ENCODE data around the gene TPI1. TPM values are rescaled to one million over a fixed set of nuclear protein-coding genes. Genes with fewer than 3 reads are reported as not detected.

TPI1 gene
- polyA plus RNA-seq, 1 of the 3 experiments (the other 2 are of a cell fraction) = 1,175 TPM

- Histone ChIP-seq H3K36me3 (replicated peaks in 1 of 2; ENCODE audit: control insufficient read depth in 1 of 2, insufficient read depth in 2 of 2, low read length in 1 of 2) (peaks cover 20 to 26% of the 10 kb centered on the region in 2 experiments), H4K20me1 (ENCODE audit: insufficient read depth) (peaks cover 44% of the 10 kb centered on the region), H3K27me3 (ENCODE audit: insufficient read depth) (no peaks in the 10 kb centered on the region), H3K4me2 (peak overlapping the region; percentile 100), H3K27ac (ENCODE audit: low read depth in 2 of 2, low read length in 1 of 2) (peak overlapping the region; percentile 23 to 84; a peak in 3 of 4 replicates), H3K4me3 (ENCODE audit: low read depth in 2 of 2, low read length in 1 of 2) (peak overlapping the region; percentile 64 to 91; a peak in 3 of 4 replicates), H3K9ac (no peak overlapping the region), H3K9me3 (no peaks in the 10 kb centered on the region), H3K4me1 (ENCODE audit: control insufficient read depth in 1 of 2, insufficient read depth in 2 of 2, low read depth in 1 of 2, low read length in 1 of 2) (peaks cover 37 to 46% of the 10 kb centered on the region in 2 experiments), H2AFZ (ENCODE audit: low read depth) (no peak overlapping the region), H3F3A (replicated peaks; ENCODE audit: insufficient read depth) (peaks cover 41% of the 10 kb centered on the region), H3K9me2 (no peaks in the 10 kb centered on the region), H3K79me2 (ENCODE audit: insufficient read depth) (peaks cover 71% of the 10 kb centered on the region)
- ChIA-PET POLR2A (interaction anchor here (0.6 to 4.0 kb wide), 6 partner anchors 10 to 43 kb away, joined by 4 to 45 read pairs (median 8); partner anchors contain the start of genes CDCA3, GNB3, P3H3 and USP5), CTCF (interaction anchor here (0.7 to 10.9 kb wide), 25 partner anchors 10 to 257 kb away, joined by 3 to 164 read pairs (median 7); partner anchors contain the start of genes CDCA3, ENO2, GNB3 and GPR162)
- 73% methylated on average over 12 of the region's 12 CpGs for WGBS (ENCODE audit: low lambda C conversion rate)
- no peak for DNase-seq
- 0 out of 2 replicates have a peak, but pooled peaks have one; percentile 22 for TF ChIP-seq JUND (IDR thresholded peaks at IDR 0.05)
- no peak for TF ChIP-seq NRF1 (IDR thresholded peaks at IDR 0.05; ENCODE audit: low read depth, low read length)
- TF ChIP-seq SIN3A (IDR thresholded peaks at IDR 0.05; ENCODE audit: borderline replicate concordance, low read depth, low read length) = 0 out of 2 replicates have a peak, but pooled peaks have one; percentile 10
- peak; percentile 59 for TF ChIP-seq POLR2AphosphoS5 (IDR thresholded peaks at IDR 0.05; ENCODE audit: low read depth, low read length)
- 0 out of 2 replicates have a peak, but pooled peaks have one; percentile 2 for TF ChIP-seq PBX3 (IDR thresholded peaks at IDR 0.05)
Measured at GRCh38 chr12:6871052-6871957, 4.0 kb downstream of the TPI1 start.

GRCh38 chr12:6872073-6873048 is 5.0 kb downstream of the TPI1 start:
- Histone ChIP-seq H4K20me1 (ENCODE audit: insufficient read depth) (peaks cover 44% of the 10 kb centered on the region), H3K36me3 (replicated peaks in 1 of 2; ENCODE audit: control insufficient read depth in 1 of 2, insufficient read depth in 2 of 2, low read length in 1 of 2) (peaks cover 20 to 26% of the 10 kb centered on the region in 2 experiments), H2AFZ (ENCODE audit: low read depth) (no peak overlapping the region), H3K4me2 (peak overlapping the region; percentile 100), H3K9me3 (no peaks in the 10 kb centered on the region), H3K4me1 (ENCODE audit: control insufficient read depth in 1 of 2, insufficient read depth in 2 of 2, low read depth in 1 of 2, low read length in 1 of 2) (peaks cover 30 to 39% of the 10 kb centered on the region in 2 experiments), H3K27ac (ENCODE audit: low read depth in 2 of 2, low read length in 1 of 2) (peak overlapping the region; percentile 69 to 84), H3K79me2 (ENCODE audit: insufficient read depth) (peaks cover 73% of the 10 kb centered on the region), H3K9me2 (no peaks in the 10 kb centered on the region), H3F3A (replicated peaks; ENCODE audit: insufficient read depth) (peaks cover 38% of the 10 kb centered on the region), H3K27me3 (ENCODE audit: insufficient read depth) (no peaks in the 10 kb centered on the region), H3K9ac (peak overlapping the region; percentile 89), H3K4me3 (ENCODE audit: low read depth in 2 of 2, low read length in 1 of 2) (peak overlapping the region; percentile 64 to 91)
- CTCF ChIA-PET = interaction anchor here (0.7 to 10.9 kb wide), 47 partner anchors 9 to 356 kb away, joined by 3 to 164 read pairs (median 6); partner anchors contain the start of genes CDCA3, COPS7A, ENO2 and GNB3
- DNase-seq = peak; percentile 91
- TF ChIP-seq MXI1 (IDR thresholded peaks at IDR 0.05; ENCODE audit: low read depth, low read length) = peak; percentile 93
- TF ChIP-seq SIN3A (IDR thresholded peaks at IDR 0.05; ENCODE audit: borderline replicate concordance, low read depth, low read length) = 0 out of 2 replicates have a peak, but pooled peaks have one; percentile 71
- peak; percentile 63; the same call in 1 of the 2 replicates for TF ChIP-seq MAX (IDR thresholded peaks at IDR 0.05; ENCODE audit: low read depth)
- TF ChIP-seq RAD21 (IDR thresholded peaks at IDR 0.05; ENCODE audit: low read length) = peak; percentile 46
- no peak for TF ChIP-seq YY1 (IDR thresholded peaks at IDR 0.05; ENCODE audit: low read depth)
- peak; percentile 28; the same call in 1 of the 2 replicates for TF ChIP-seq SMC3 (IDR thresholded peaks at IDR 0.05; ENCODE audit: low read depth, low read length)
- no peak for TF ChIP-seq CHD2 (IDR thresholded peaks at IDR 0.05; ENCODE audit: low read length, partially characterized antibody)
- no peak for TF ChIP-seq GABPA (IDR thresholded peaks at IDR 0.05; ENCODE audit: low read depth)
- TF ChIP-seq USF1 (IDR thresholded peaks at IDR 0.05; ENCODE audit: borderline replicate concordance, low read depth) = 0 out of 2 replicates have a peak, but pooled peaks have one; percentile 11
- peak; percentile 88 for TF ChIP-seq CTCF (IDR thresholded peaks at IDR 0.05)
- POLR2A ChIA-PET = interaction anchor here (0.6 to 4.0 kb wide), 23 partner anchors 9 to 268 kb away, joined by 3 to 45 read pairs (median 4); partner anchors contain the start of genes C12orf57, CDCA3, COPS7A and ENO2
- WGBS (ENCODE audit: low lambda C conversion rate) = 15% methylated on average over 18 of the region's 40 CpGs

All from SK-N-SH (cell line).